Mesenchymal stem cell (in vitro differentiated cells and primary cell): ENCODE results near the gene WNT3A.

ENCODE experiments used
- DNase-seq: peaks from one replicate; pipeline ENCODE4 v3.0.0-alpha.2; 2013
- H2AFZ ChIP-seq: one replicate; pipeline ENCODE4 v1.6.1; 2013; ENCODE audit warnings: low read depth, mild to moderate bottlenecking, control low read depth, inconsistent platforms, low read length, moderate library complexity
- H2AK5ac ChIP-seq: 2 replicates; pipeline ENCODE4 v1.6.1; 2013; ENCODE audit warnings: low read length, moderate library complexity, mild to moderate bottlenecking, inconsistent platforms; ENCODE audit not compliant: severe bottlenecking
- H2BK120ac ChIP-seq: one replicate; pipeline ENCODE4 v1.6.1; 2013; ENCODE audit warnings: low read depth, mild to moderate bottlenecking, inconsistent platforms, low read length, moderate library complexity
- H2BK12ac ChIP-seq, 2 experiments: one replicate each; pipeline ENCODE4 v1.6.1; 2013; ENCODE audit warnings: inconsistent platforms in 2 of 2, low read length in 2 of 2, mild to moderate bottlenecking in 2 of 2, moderate library complexity in 2 of 2, control low read depth in 1 of 2
- H2BK15ac ChIP-seq: one replicate; pipeline ENCODE4 v1.6.1; 2013; ENCODE audit warnings: mild to moderate bottlenecking, low read depth, inconsistent platforms; ENCODE audit not compliant: poor library complexity, severe bottlenecking
- H2BK5ac ChIP-seq: 2 replicates; pipeline ENCODE4 v1.6.1; 2013; ENCODE audit warnings: low read depth, mild to moderate bottlenecking, low read length, control low read depth, inconsistent platforms; ENCODE audit not compliant: poor library complexity, severe bottlenecking
- H3K14ac ChIP-seq, 2 experiments: one replicate each; pipeline ENCODE4 v1.6.1; 2013; ENCODE audit warnings: inconsistent platforms in 2 of 2, low read length in 2 of 2, control low read depth in 1 of 2, mild to moderate bottlenecking in 1 of 2, moderate library complexity in 1 of 2
- H3K18ac ChIP-seq, 2 experiments: one replicate each; pipeline ENCODE4 v1.6.1; 2013; ENCODE audit warnings: inconsistent platforms in 2 of 2, low read length in 2 of 2, control low read depth in 1 of 2, low read depth in 1 of 2, mild to moderate bottlenecking in 1 of 2
- H3K23ac ChIP-seq, 2 experiments: one replicate each; pipeline ENCODE4 v1.6.1; 2013; ENCODE audit warnings: inconsistent platforms in 2 of 2, low read length in 2 of 2, mild to moderate bottlenecking in 2 of 2, moderate library complexity in 2 of 2, control low read depth in 1 of 2
- H3K27ac ChIP-seq: 2 replicates; pipeline ENCODE4 v1.5.1; 2013; ENCODE audit warnings: mild to moderate bottlenecking, moderate library complexity, low read length, control low read depth, inconsistent platforms; ENCODE audit not compliant: poor library complexity, severe bottlenecking
- H3K27me3 ChIP-seq, 2 experiments: 2 replicates each; pipeline versions ENCODE4 v1.6.1 to v1.7.0; 2013; ENCODE audit warnings: low read length in 2 of 2, mild to moderate bottlenecking in 2 of 2, moderate library complexity in 2 of 2, control low read depth in 1 of 2, inconsistent platforms in 1 of 2; ENCODE audit not compliant: control insufficient read depth in 1 of 2, insufficient read depth in 1 of 2
- H3K36me3 ChIP-seq, 2 experiments: 2 replicates each; pipeline versions ENCODE4 v1.6.1 to v1.7.0; 2013; ENCODE audit warnings: low read length in 2 of 2, control low read depth in 1 of 2, inconsistent platforms in 1 of 2, low read depth in 1 of 2, mild to moderate bottlenecking in 1 of 2; ENCODE audit not compliant: insufficient read depth in 2 of 2, control insufficient read depth in 1 of 2
- H3K4ac ChIP-seq, 2 experiments: one replicate each; pipeline ENCODE4 v1.6.1; 2013; ENCODE audit warnings: inconsistent platforms in 2 of 2, low read length in 2 of 2, mild to moderate bottlenecking in 2 of 2, moderate library complexity in 2 of 2, control low read depth in 1 of 2, low read depth in 1 of 2
- H3K4me1 ChIP-seq: 2 replicates; pipeline ENCODE4 v1.6.1; 2013; ENCODE audit warnings: low read depth, low read length, control low read depth; ENCODE audit not compliant: control insufficient read depth, insufficient read depth
- H3K4me2 ChIP-seq: 2 replicates; pipeline ENCODE4 v1.6.1; 2013; ENCODE audit warnings: low read length, mild to moderate bottlenecking, inconsistent platforms; ENCODE audit not compliant: poor library complexity, severe bottlenecking
- H3K4me3 ChIP-seq, 2 experiments: 2 replicates each; pipeline versions ENCODE4 v1.5.1 to v1.7.0; 2013; ENCODE audit warnings: low read length in 2 of 2, mild to moderate bottlenecking in 2 of 2, control low read depth in 1 of 2, low read depth in 1 of 2; ENCODE audit not compliant: insufficient read depth in 1 of 2
- H3K79me1 ChIP-seq: replicated peaks from 2 replicates; pipeline ENCODE4 v1.6.1; 2013; ENCODE audit warnings: mild to moderate bottlenecking, control low read depth, low read length, inconsistent platforms; ENCODE audit not compliant: poor library complexity, severe bottlenecking
- H3K9ac ChIP-seq: 2 replicates; pipeline ENCODE4 v1.7.0; 2013; ENCODE audit warnings: mild to moderate bottlenecking, low read length, moderate library complexity
- H3K9me3 ChIP-seq: 2 replicates; pipeline ENCODE4 v1.7.0; 2013; ENCODE audit warnings: mild to moderate bottlenecking, low read length; ENCODE audit not compliant: control insufficient read depth
- H4K8ac ChIP-seq: one replicate; pipeline ENCODE4 v1.6.1; 2013; ENCODE audit warnings: inconsistent platforms, mild to moderate bottlenecking, low read length, moderate library complexity
- H4K91ac ChIP-seq: one replicate; pipeline ENCODE4 v1.6.1; 2013; ENCODE audit warnings: mild to moderate bottlenecking, low read length, inconsistent platforms
- WGBS: methylation state at CpG from one replicate; pipeline ENCODE4 v1.1.7; 2013; ENCODE audit warnings: mixed read lengths; 5-methylcytosine and 5-hydroxymethylcytosine counted together

WNT3A gene

DNA sequence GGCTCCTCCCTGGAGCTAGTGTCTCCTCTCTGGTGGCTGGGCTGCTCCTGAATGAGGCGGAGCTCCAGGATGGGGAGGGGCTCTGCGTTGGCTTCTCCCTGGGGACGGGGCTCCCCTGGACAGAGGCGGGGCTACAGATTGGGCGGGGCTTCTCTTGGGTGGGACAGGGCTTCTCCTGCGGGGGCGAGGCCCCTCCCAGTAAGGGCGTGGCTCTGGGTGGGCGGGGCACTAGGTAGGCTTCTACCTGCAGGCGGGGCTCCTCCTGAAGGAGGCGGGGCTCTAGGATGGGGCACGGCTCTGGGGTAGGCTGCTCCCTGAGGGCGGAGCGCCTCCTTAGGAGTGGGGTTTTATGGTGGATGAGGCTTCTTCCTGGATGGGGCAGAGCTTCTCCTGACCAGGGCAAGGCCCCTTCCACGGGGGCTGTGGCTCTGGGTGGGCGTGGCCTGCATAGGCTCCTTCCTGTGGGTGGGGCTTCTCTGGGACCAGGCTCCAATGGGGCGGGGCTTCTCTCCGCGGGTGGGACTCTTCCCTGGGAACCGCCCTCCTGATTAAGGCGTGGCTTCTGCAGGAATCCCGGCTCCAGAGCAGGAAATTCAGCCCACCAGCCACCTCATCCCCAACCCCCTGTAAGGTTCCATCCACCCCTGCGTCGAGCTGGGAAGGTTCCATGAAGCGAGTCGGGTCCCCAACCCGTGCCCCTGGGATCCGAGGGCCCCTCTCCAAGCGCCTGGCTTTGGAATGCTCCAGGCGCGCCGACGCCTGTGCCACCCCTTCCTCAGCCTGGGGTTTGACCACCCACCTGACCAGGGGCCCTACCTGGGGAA, 53.0 kb downstream of the WNT3A start:
- H3K27me3 ChIP-seq: peaks cover 17 to 85% of the 10 kb centered on the region in 2 experiments
- peaks cover 1% of the 10 kb centered on the region for H3K4me1 ChIP-seq
- H3K4me2 ChIP-seq: no peak overlapping the region
- H2BK15ac ChIP-seq: no peak overlapping the region
- H2BK5ac ChIP-seq: no peak overlapping the region
- H2AK5ac ChIP-seq: no peak overlapping the region
- H3K18ac ChIP-seq: no peak overlapping the region
- no peak overlapping the region for H3K14ac ChIP-seq
- H3K23ac ChIP-seq: no peak overlapping the region
- H3K4ac ChIP-seq: no peak overlapping the region
- H3K36me3 ChIP-seq: peaks cover 0 to 3% of the 10 kb centered on the region in 2 experiments
- no peak overlapping the region for H2AFZ ChIP-seq
- WGBS: 46% methylated on average over 33 of the region's 33 CpGs
- H3K79me1 ChIP-seq: no peaks in the 10 kb centered on the region
- H4K91ac ChIP-seq: no peak overlapping the region
- no peak overlapping the region for H4K8ac ChIP-seq
- no peak overlapping the region for H3K4me3 ChIP-seq
- no peak overlapping the region for H2BK120ac ChIP-seq
- H3K27ac ChIP-seq: no peak overlapping the region
- H3K9me3 ChIP-seq: peaks cover 4% of the 10 kb centered on the region
- no peak for DNase-seq
- H2BK12ac ChIP-seq: no peak overlapping the region
- H3K9ac ChIP-seq: no peak overlapping the region

DNA sequence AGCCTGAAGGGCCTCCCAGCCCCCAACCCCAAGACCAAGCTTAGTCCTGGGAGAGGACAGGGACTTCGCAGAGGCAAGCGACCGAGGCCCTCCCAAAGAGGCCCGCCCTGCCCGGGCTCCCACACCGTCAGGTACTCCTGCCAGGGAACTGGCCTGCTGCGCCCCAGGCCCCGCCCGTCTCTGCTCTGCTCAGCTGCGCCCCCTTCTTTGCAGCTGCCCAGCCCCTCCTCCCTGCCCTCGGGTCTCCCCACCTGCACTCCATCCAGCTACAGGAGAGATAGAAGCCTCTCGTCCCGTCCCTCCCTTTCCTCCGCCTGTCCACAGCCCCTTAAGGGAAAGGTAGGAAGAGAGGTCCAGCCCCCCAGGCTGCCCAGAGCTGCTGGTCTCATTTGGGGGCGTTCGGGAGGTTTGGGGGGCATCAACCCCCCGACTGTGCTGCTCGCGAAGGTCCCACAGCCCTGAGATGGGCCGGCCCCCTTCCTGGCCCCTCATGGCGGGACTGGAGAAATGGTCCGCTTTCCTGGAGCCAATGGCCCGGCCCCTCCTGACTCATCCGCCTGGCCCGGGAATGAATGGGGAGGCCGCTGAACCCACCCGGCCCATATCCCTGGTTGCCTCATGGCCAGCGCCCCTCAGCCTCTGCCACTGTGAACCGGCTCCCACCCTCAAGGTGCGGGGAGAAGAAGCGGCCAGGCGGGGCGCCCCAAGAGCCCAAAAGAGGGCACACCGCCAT, 53.8 kb downstream of the WNT3A start:
- Histone ChIP-seq H3K27ac (no peak overlapping the region), H3K14ac (no peak overlapping the region), H2BK5ac (no peak overlapping the region), H3K23ac (no peak overlapping the region), H3K4me3 (no peak overlapping the region), H3K4me1 (peaks cover 1% of the 10 kb centered on the region), H2AFZ (no peak overlapping the region), H3K27me3 (peaks cover 16 to 89% of the 10 kb centered on the region in 2 experiments), H3K18ac (no peak overlapping the region), H3K4ac (no peak overlapping the region), H2BK15ac (no peak overlapping the region), H4K91ac (no peak overlapping the region), H3K79me1 (no peaks in the 10 kb centered on the region), H2BK12ac (no peak overlapping the region), H3K4me2 (no peak overlapping the region), H2BK120ac (no peak overlapping the region), H3K9ac (no peak overlapping the region), H3K36me3 (peaks cover 0 to 3% of the 10 kb centered on the region in 2 experiments), H2AK5ac (no peak overlapping the region), H4K8ac (no peak overlapping the region), H3K9me3 (peaks cover 3% of the 10 kb centered on the region)
- DNase-seq: no peak
- WGBS: 39% methylated on average over 33 of the region's 34 CpGs

DNA sequence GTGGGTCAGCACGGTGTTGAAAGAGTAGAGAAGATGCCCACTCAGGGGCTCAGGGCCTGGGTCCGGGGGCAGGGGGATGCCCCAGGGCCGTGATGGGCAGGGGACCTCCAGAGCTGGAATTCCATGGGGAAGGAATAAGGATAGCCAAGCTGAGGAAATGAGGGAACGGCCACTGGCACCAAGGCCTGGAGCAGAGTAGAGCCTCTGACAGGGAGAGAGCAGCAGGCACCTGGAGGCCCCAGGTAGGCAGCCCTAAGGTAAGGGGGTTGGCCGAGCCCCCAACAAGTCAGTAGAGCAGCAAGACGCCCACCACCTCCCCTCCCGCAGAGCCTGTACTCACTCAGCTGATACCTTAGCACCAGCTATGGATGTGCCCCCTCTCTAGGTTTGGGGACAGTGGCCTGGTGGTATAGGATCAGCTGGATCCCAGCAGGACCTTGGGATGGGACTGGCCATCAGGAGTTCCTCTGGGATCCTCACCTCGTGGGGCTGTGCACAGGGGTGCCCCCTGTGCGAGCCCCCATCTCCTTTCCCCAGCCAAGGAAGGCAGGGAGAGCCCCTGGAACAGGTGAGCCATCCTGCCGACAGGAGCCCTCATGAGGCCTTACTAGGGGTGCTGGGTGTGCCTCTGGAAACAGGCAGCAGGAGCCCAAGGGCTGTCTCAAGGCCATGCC, 54.8 kb downstream of the WNT3A start:
- no peak overlapping the region for H2AK5ac ChIP-seq
- no peak overlapping the region for H3K4me3 ChIP-seq
- peaks cover 1% of the 10 kb centered on the region for H3K4me1 ChIP-seq
- no peak overlapping the region for H2BK12ac ChIP-seq
- 80% methylated on average over 7 of the region's 10 CpGs for WGBS
- H2BK5ac ChIP-seq: no peak overlapping the region
- H2AFZ ChIP-seq: no peak overlapping the region
- H3K14ac ChIP-seq: no peak overlapping the region
- no peaks in the 10 kb centered on the region for H3K79me1 ChIP-seq
- no peak overlapping the region for H3K27ac ChIP-seq
- peaks cover 20 to 90% of the 10 kb centered on the region in 2 experiments for H3K27me3 ChIP-seq
- H3K36me3 ChIP-seq: peaks cover 0 to 3% of the 10 kb centered on the region in 2 experiments
- no peak overlapping the region for H3K18ac ChIP-seq
- no peak overlapping the region for H3K23ac ChIP-seq
- no peak overlapping the region for H2BK120ac ChIP-seq
- DNase-seq: no peak
- no peaks in the 10 kb centered on the region for H3K9me3 ChIP-seq
- H4K8ac ChIP-seq: no peak overlapping the region
- no peak overlapping the region for H3K4ac ChIP-seq
- peak overlapping the region; percentile 28 for H4K91ac ChIP-seq
- no peak overlapping the region for H3K9ac ChIP-seq
- H2BK15ac ChIP-seq: no peak overlapping the region
- H3K4me2 ChIP-seq: no peak overlapping the region
